ENCODE measurements around the gene MRPS26. TPM values are rescaled to one million over a fixed set of nuclear protein-coding genes. Genes with fewer than 3 reads are reported as not detected.

Gene MRPS26
- total RNA-seq, 1 experiment from 2014 or later = 182 TPM

DNA sequence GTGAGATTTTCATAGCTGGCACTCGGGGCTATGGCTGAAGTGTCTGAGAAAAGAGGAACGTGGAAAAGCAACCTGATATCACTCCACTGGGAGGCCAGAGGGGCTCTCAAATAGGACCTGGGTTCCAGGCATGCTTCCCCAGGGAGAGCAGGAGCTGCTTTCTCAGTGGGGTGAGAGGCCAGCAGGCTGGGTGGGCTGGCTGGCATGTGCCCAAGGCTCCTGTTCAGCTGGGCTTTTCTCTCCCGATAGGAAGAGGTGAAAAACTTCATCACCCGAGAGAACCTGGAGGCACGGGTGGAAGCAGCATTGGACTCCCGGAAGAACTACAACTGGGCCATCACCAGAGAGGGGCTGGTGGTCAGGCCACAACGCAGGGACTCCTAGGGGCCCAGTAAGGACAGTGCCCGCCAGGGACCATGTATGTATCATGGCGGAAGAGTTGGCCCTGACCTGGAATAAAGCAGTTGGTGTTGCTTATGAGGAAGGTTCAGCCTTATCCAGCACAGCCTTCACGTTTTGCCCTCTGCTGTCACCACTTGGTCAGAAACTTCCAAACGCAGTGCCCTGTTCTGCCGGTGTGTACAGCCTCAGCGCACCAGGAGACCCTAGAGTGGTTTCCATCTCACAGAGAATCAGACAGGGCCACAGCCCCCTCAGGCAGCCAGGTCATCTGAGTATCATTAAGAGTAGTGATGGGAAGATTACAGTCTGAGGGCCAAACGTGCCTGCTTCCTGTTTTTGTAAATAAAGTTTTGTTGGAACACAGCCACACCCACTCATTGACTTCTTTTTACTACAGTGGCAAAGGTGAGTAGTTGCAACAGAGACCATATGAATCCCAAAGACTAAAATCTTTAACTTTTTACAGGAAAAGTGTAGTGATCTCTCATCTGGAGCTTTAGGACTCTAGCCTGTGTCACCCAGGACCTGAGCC, 1.9 kb downstream of the MRPS26 start:
- intact Hi-C loops (cut with micrococcal nuclease) = no loop called here
- peaks cover 22% of the 10 kb centered on the region for H3K79me2 ChIP-seq (ENCODE audit: low read length)
- H3K9ac ChIP-seq (ENCODE audit: low read length) = no peak overlapping the region; the same call in 1 of the 2 replicates
- no peaks in the 10 kb centered on the region for H3K9me2 ChIP-seq (replicated peaks; ENCODE audit: low read length)
- H3F3A ChIP-seq (ENCODE audit: low read length, unreplicated experiment) = no peaks in the 10 kb centered on the region
- no peak overlapping the region for H3K27ac ChIP-seq (ENCODE audit: low read length)
- peaks cover 11% of the 10 kb centered on the region for H3K4me1 ChIP-seq (ENCODE audit: insufficient read depth, low read length)
- peaks cover 26% of the 10 kb centered on the region for H3K36me3 ChIP-seq (ENCODE audit: low read depth, low read length)
- BruUV-seq (replicated peaks) = TSS peak; percentile 35
- no peak for DNase-seq
- no peak for ATAC-seq
- H2AFZ ChIP-seq (ENCODE audit: low read length) = no peak overlapping the region
- peak overlapping the region; percentile 93 for H3K4me3 ChIP-seq (ENCODE audit: low read length)
- H3K27me3 ChIP-seq (ENCODE audit: low read length) = no peaks in the 10 kb centered on the region
- TF ChIP-seq EZH2 (IDR thresholded peaks at IDR 0.05; ENCODE audit: low read length, unreplicated experiment) (no peak), EZH2phosphoT487 (IDR thresholded peaks at IDR 0.05; ENCODE audit: borderline replicate concordance, low read length) (no peak)
- TF ChIP-seq, protein P1, sequence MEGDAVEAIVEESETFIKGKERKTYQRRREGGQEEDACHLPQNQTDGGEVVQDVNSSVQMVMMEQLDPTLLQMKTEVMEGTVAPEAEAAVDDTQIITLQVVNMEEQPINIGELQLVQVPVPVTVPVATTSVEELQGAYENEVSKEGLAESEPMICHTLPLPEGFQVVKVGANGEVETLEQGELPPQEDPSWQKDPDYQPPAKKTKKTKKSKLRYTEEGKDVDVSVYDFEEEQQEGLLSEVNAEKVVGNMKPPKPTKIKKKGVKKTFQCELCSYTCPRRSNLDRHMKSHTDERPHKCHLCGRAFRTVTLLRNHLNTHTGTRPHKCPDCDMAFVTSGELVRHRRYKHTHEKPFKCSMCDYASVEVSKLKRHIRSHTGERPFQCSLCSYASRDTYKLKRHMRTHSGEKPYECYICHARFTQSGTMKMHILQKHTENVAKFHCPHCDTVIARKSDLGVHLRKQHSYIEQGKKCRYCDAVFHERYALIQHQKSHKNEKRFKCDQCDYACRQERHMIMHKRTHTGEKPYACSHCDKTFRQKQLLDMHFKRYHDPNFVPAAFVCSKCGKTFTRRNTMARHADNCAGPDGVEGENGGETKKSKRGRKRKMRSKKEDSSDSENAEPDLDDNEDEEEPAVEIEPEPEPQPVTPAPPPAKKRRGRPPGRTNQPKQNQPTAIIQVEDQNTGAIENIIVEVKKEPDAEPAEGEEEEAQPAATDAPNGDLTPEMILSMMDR (conservative IDR thresholded peaks at IDR 0.05; ENCODE audit: low read depth, low read length) = no peak
- peak overlapping the region; percentile 87 for H3K4me2 ChIP-seq (ENCODE audit: low read length)
- no peaks in the 10 kb centered on the region for H3K9me3 ChIP-seq (ENCODE audit: low read length)
- CTCF ChIA-PET = no interaction called here
- POLR2A ChIA-PET (ENCODE audit: unreplicated experiment) = interaction anchor here (0.6 kb wide), 1 partner anchor 110 kb away, joined by 4 read pairs; no protein-coding TSS in a partner anchor
- H4K20me1 ChIP-seq (ENCODE audit: low read length) = peaks cover 9% of the 10 kb centered on the region

DNA sequence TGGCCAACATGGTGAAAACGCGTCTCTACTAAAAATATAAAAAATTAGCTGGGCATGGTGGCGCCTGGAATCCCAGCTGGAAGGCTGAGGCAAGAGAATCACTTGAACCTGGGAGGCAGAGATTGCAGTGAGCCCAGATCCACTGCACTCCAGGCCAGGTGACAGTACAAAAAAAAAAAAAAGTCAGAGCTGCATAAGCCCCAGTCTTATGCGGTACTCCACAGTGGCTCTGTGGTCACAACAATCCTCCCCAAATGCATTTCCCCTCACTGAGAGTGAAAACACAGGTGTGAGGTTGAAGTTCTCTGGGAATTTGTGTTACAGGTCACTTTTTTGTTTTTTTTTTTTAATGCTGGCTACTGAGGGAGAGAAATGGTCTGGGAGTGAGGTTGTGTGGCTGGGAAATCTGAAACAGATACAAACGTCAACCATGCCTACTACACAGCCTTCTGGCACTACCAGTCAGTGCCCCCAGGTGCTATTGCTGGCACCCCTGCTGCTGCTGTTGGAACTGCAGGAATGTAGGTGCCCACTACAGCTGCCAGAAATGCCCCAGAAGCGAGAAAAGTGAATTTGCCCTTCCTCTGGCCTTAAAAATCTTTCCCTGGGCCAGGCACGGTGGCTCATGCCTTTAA, 5.7 kb downstream of the MRPS26 start:
- Histone ChIP-seq H3K9me3 (ENCODE audit: low read length) (no peaks in the 10 kb centered on the region), H3K27ac (ENCODE audit: low read length) (no peak overlapping the region), H3K79me2 (ENCODE audit: low read length) (peaks cover 17% of the 10 kb centered on the region), H3K4me2 (ENCODE audit: low read length) (no peak overlapping the region), H4K20me1 (ENCODE audit: low read length) (peaks cover 9% of the 10 kb centered on the region), H3K9me2 (replicated peaks; ENCODE audit: low read length) (no peaks in the 10 kb centered on the region), H2AFZ (ENCODE audit: low read length) (no peak overlapping the region), H3K27me3 (ENCODE audit: low read length) (no peaks in the 10 kb centered on the region), H3K4me3 (ENCODE audit: low read length) (no peak overlapping the region), H3K9ac (ENCODE audit: low read length) (no peak overlapping the region), H3K4me1 (ENCODE audit: insufficient read depth, low read length) (peaks cover 6% of the 10 kb centered on the region), H3F3A (ENCODE audit: low read length, unreplicated experiment) (no peaks in the 10 kb centered on the region), H3K36me3 (ENCODE audit: low read depth, low read length) (peaks cover 26% of the 10 kb centered on the region)
- DNase-seq (peak; percentile 20), ATAC-seq (0 out of 2 replicates have a peak, but pooled peaks have one; percentile 11)
- ChIA-PET CTCF (no interaction called here), POLR2A (ENCODE audit: unreplicated experiment) (no interaction called here)
- intact Hi-C loops (cut with micrococcal nuclease) = loop anchor here (5.0 kb wide), 1 partner anchor 226 kb away; no protein-coding TSS in a partner anchor
- no TSS peak for BruUV-seq (replicated peaks)
- TF ChIP-seq EZH2phosphoT487 (IDR thresholded peaks at IDR 0.05; ENCODE audit: borderline replicate concordance, low read length) (no peak), EZH2 (IDR thresholded peaks at IDR 0.05; ENCODE audit: low read length, unreplicated experiment) (no peak)
- TF ChIP-seq, protein P1 (conservative IDR thresholded peaks at IDR 0.05; ENCODE audit: low read depth, low read length) = no peak

All from PC-3 (cell line).